IPS-NIHi7 (cell line): ENCODE data around the gene NAGLU.

Experiments used
- DNase-seq: peaks from one replicate; pipeline ENCODE4 v3.0.0; 2012; ENCODE audit warnings: mixed read lengths; ENCODE audit errors: extremely low spot score

The NAGLU gene

DNA sequence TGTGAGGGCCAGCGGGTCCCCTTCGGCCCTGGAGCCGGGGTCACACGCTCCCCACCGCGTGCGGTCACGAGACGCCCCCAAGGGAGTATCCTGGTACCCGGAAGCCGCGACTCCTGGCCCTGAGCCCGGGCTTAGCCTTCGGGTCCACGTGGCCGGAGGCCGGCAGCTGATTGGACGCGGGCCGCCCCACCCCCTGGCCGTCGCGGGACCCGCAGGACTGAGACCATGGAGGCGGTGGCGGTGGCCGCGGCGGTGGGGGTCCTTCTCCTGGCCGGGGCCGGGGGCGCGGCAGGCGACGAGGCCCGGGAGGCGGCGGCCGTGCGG is at the start of gene NAGLU:
TSS of gene NAGLU (plus strand) at position 194 of the 324 bp plus-strand sequence. CDS start at position 226, 32 bp downstream.
- DNase-seq, result peak; percentile 98

DNA sequence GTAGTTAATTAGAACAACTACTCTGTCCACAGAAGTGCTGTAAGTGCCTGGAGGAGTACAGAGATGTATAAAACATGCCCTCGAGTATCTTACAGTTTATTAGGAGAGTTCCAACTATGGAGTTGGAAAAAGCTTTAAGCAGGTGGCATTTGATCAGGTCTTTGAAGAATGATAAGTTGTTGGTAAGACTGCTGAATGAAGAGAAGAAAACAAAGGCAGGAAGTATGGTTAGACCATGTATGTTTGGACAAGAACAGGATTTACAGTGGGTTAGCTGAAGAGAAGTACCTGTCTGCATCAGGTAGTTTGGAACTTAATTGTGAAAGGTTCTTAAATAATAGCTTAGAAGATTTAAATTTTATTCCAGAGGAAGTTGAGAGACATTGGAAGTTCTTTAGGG is 48.0 kb upstream of the NAGLU start:
- DNase-seq, result no peak

DNA sequence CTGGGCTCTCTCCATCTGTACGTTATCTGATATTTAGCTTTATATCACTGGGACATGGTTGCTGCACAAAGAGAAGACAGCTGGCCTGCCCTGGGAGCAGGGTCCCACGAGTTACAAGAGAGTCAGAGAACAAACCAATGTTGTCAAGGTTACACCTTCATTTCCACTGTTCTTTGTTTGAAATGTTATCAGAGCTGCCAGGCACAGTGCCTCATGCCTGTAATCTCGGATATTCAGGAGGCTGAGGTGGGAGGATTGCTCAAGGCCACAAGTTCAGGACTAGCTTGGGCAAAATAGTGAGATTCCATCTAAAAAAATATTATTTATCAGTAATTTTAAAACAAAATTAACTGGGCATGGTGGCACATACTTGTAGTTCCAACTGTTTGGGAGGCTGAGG is 42.7 kb upstream of the NAGLU start:
- DNase-seq, result no peak

DNA sequence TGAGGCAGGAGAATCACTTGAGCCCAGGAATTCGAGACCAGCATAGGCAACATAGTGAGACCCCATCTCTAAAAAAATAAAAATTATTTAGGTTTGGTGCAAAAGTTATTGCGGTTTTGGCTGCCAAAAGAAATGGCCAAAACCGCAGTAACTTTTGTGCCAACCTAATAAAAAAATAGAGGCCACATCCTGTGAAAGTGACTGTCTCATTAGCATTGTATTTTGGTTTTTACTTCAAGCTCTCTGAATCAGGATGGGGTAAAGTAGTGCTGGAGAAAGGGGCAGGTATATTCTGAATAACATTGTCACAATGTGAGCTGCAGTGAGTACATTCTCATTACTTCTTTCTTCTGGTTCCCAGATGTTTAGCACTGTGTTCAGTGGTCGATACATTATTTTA is 41.4 kb upstream of the NAGLU start:
- DNase-seq, result no peak

DNA sequence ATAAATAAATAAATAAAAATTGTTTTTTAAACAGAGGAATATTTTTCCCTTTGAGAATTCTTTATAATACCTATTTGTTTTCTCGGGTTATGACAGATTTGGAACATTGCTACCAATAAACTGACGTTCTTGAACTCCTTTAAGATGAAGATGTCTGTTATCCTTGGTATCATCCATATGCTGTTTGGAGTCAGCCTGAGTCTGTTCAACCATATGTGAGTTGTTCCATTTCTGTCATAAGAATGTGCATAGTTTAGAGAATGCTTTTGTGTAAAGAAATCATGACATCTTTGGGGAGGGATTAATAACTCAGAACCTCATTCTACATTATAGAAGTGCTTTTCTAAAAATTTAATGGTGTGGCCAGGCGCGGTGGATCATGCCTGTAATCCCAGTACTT is 37.2 kb upstream of the NAGLU start:
- no peak for DNase-seq

DNA sequence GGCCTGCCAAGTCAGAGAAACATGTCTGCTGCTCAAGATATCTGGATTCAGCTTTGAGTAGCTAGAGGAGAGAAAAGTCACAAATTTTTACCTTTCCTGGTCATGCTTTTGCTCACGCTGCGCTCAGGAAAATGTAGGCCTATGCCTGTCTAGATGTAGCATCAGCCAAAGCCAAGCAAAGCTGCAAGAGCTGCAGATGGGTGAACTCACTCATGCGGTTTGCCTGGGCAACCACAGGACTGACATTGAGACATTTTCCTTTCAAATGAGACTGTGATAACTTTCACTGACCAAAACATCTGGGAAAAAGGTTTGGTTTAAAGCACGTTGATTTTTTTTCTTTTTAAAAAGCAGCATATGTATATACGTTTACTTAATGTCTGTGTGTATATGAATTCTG is 34.0 kb upstream of the NAGLU start:
- DNase-seq, result no peak

DNA sequence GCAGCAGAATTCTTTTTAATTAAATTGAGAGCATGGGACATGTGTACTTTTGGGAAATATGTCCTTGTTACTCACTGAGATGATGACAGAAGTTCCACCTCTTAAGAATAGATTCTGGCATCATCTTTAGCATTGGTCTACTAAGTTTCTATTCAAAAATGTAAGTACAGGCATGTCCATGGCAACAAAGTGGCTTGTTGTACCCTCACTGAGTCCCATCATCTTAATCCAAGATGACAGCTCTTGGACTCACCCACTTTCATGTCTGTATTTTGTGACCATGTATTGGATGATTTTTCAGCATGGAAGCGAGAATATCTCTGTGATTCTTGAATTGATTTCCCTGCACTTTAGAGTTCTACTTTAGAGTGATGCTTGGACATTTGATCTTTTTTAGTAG is 33.1 kb upstream of the NAGLU start:
- DNase-seq, result no peak

DNA sequence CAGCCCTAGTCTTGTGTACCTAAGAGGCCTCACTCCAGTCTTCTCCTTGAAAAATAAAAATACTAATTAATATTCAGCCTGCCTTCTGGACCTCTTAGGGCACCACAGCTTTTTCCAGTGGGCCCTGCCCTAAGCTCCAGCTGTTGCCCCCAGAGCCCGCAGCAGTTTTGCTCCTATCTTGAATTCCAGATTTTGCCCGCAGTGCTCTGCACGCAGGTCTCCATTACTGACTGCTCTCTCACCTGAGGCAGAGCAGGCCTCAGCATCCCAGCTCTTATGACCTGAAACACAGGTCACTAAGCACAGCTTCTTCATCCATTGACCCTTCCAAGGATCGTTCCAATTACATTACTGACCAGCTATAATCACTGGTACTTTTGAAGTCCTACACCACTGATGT is 28.4 kb upstream of the NAGLU start:
- no peak for DNase-seq

DNA sequence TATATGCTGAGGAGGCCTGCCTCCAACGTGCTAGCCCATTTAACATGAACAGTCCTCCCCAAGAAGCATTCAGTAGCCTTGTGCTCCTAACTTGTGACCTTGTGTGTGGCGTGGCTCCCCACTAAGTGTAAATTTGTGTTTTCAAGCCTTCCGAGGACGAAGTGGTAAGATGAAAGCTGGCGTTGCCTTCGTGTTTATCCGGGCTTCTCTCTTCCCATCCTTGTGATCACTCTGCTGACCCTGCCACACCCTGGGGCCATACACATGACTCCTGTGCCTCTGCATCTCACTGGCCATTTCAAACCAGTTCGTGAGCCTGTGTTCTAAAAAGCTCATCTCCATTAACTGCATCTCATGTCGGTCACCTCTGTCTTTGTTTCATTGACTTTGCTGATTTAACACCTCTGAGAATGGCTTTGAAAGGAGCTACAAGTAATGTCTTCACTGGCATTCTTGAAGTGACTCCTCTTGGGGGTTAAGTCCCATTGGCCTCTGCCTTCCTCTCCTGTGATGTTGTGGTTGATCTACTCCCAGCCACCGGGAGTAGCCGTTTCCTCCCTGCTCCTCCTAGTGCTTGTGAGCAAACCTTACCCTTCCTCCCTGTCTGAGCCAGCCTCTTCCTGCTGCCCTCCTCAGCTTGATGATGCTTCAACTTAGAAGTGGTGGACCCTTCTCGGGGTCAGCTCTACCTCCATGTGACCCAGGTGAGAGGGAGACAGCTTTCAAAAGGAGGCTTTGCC is 27.4 kb upstream of the NAGLU start:
- no peak for DNase-seq

DNA sequence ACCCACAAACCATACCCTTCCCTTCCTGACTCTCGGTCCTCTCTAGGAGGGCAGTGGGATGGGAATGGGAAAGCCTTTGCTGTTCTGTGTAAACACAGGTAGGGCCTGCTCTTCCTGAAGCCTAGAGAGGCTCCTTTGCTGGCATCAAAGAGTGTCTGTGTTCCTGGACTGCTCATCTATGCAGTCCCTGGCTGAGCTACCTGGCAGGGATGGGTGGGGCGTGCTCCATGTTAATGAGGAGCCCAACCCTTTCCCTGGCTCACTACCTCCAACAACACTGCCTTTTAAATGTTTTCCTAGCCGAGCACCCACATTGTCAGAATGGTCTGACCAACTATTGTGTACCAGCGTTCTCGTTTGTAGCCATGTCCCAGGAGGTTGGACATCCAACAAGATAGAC is 26.6 kb upstream of the NAGLU start:
- DNase-seq, result no peak

DNA sequence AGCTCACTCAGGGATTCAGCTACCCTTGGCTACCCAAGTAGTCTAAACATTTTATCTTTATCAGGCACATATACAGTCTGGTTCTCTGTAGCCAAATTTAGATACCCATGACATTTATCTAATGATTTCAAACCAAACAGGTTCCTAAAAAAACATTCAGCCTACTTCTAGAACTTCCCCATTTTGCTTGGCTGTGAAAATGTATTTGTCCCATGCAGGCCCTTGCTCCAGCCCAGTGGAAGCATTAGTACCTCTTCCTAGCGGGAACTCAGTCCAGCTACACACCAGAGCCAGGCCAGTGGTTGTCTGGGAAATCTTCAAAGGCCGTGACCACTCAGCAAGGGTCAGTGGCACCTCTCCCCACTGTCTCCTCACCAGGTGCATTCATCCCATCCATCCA is 26.2 kb upstream of the NAGLU start:
- DNase-seq, result no peak

DNA sequence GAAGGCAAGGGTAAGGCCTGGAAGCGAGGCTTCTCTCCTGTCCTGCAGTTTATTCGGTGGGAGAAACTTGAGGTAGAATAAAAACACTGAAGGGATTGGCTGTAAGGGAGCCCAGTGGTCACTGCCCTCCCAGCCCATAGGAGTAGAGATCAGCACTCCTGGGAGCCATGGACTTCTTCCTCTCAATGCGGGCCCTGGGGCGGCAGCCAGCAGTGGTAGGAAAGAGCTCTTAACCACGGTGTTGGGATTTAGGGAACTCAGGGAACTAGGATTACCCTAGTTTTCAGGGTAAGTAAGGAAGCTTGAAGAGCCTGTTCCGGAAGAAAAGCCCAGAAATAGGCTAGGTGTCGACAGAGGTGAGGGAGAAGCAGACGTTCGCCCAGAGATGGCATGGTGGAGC is 23.8 kb upstream of the NAGLU start:
- DNase-seq, result no peak

DNA sequence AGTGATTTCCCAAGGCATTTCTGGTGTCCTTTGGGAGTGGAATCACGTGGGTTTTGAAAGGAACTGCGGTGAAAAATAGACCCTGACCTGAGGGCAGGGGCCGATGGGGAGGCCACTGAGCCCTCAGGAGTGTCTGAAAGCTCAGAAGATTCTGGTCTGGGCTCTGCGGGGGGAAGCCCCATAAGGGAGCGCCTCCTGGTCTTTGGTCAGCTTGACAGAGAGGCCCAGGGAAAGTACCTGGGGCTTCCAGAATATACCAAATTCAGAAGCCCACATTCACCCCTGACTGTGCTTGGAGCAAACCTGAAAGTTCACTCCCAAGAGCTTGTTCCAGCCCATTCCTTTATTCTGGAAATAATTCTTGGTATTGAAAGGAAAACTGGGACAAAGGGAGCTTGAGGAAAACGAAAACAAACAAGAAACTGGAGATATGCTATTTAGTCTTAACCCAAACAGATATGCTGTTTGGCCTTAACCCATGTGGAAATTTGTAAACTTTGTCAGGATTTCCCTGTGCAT is 23.2 kb upstream of the NAGLU start:
- peak; percentile 4 for DNase-seq

DNA sequence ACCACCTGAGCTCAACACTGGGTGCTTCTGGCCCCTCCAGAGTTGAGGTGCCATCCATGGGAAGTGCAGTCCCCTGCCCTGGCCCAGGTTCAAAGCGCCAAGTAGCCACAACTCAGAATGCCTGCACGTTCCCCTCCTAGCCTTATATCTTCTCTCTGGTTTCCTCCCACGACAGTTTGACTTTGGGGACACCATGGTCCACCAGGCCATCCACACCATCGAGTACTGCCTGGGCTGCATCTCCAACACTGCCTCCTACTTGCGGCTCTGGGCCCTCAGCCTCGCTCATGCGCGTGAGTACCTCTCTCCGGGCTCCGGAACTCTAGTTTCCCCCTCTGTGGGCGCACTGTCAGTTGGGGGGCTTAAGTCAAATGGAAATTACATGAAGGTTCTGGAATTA is 22.4 kb upstream of the NAGLU start:
- no peak for DNase-seq

DNA sequence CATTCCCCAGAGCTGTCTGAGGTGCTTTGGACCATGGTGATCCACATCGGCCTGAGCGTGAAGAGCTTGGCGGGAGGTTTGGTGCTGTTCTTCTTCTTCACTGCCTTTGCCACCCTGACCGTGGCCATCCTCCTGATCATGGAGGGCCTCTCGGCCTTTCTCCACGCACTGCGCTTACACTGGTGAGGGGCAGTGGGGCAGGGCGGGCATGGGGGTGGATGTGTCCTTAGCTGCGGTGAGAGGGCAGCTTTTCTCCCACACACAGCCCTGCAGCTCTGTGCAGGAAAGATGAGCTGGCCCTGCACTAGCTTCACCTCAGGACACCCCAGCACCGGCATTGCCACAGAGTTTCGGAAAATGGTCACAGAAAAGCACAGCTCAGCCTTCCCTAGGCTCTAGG is 21.8 kb upstream of the NAGLU start:
- no peak for DNase-seq

DNA sequence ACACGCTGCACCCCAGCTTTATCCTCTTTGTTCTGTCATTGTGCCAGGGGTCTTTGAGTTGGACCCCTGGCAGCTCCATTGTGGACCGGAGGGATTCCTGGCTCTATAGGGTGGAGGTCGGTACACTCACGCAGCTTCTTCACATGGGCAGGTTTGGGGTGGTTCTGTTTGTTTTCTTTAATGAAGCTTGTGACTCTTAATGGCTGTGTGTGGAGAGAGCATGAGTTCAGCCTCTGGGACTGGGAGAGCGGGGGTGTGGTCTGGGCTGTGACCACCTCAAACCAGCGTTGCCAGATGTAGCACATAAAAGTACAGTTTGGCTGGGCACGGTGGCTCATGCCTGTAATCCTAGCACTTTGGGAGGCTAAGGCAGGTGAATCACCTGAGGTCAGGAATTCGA is 21.2 kb upstream of the NAGLU start:
- DNase-seq, result no peak

DNA sequence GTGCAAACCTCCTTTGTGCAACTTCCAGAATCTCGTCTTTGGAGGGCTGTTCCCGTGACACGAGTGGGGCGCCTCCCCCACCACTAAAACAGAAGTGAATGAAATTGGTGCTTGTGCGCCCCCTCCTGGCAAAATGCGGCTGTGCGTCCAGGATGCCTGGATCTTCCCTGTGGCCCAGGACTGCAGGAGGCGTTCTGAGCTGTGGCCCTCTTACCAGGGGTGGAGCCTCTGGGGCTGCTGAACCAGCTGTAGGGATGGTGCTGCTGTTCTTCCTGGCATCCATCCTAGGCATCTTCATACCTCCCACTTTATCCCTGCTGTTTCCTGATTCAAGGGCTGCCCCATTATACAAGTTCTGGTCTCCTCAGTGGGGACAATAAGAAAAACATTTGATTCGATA is 18.5 kb upstream of the NAGLU start:
- DNase-seq, result peak; percentile 97

DNA sequence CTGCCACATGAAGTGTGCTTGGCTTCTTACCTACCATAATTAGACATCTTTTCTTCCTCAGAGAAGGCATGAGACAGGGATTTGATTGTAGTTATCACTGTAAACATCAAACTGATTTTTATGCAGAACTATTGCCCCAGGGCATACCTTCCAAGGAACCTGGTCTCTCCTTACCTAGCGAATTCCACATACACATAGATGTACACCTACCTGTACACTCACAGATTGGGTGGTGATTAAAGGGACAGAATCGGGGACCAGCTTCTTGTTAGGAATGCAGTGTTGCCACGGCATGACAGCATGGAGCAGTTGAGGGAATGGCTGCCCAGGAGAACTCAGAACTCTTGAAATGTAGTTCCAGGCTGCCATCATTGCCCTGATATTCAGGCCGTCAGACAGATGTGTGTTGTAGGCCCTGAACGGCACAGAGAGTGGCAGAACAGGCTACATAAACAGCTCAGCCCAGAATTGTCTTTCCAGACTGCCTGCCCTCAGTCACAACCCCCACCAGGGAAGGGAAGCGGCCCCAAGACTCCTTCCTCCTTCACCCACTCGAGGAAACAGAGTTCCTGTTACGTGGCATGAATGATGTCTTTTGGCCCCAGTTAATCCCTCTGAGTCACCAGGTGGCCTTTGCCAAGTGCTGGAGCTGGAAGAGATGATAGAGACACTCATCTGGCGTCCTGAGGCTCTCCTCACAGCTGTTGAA is 17.8 kb upstream of the NAGLU start:
- no peak for DNase-seq

DNA sequence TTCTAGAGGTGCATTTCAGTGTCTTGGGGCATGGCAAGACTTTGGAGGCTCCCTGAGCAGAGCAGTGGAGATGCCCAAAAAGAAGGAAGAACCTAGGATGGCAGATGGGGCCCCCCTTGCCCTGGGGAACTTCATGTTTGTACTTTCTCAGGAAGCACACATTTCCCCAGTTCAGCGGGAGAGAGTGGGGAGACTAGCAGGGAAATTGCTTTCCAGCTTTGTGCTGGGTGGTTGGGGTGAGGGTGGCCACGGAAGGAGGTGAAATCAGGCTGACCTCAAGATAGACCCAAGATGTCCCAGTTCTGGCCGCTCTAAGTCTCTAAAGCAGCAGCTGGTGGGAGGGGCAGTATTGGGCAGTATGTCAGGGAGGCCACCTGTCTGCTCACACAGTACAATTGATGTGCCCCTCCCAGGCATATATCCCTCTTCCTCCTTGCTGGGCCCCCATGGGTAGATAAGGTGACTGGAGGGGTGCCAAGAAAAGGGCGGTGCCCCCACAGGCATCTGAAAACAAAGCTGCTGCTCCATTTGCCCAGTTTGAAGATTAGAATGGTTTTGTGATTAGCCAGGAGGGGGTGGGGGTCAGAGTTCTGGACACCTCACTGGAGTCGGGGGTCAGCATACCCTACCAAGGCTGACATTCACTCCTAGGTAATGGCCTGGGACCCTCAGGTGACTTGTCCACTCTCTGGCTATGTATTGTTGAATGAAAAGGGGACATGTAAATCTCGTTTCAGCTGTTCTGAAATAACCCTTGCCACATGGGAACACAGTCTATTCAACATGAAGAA is 17.1 kb upstream of the NAGLU start:
- no peak for DNase-seq

DNA sequence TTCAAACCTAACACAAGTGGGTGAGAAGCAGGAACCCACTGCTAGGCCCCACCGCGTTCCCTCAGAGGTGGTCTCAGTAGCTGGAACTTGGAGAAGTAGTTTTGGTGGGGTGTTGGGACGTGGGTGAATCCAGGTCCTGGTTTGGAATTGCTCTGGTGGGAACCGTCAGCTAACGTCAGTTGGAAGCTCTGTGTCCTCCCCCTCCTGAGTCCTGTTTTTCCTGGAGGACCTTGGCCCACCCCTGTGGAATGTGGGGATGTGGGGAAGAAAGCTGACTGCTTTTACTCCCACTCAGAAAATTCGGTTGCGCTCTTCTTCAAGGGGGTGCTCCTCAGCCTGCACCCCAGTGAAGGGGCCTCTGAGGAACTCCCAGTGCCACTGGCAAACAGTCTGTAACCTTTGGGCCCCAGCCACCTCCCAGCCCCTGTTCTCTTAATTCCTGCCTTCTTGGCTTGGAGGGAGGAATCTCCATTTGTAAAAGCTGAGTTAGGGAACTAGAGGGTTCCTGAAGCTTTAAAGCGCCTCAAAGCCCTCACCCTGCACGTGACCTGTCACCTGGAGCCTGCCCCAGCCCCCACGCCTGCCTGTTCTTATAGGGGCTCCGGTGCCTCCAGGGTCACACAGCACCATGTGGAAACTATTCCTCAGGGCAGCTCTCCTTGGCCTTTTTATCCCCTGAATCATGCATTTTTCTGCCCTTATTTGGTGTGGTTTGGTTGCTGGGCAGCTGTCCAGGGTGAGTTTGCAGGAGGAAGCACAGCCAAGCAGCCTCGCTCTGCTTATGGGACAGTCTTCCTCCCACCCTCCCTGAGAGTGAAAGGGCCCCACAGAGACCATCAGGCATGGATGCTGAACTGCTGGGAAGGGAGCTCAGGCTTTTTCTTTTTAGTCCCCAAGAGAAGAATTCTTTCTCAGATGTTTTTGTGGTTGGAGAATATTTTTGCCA is 16.2 kb upstream of the NAGLU start:
- DNase-seq, result peak; percentile 74

DNA sequence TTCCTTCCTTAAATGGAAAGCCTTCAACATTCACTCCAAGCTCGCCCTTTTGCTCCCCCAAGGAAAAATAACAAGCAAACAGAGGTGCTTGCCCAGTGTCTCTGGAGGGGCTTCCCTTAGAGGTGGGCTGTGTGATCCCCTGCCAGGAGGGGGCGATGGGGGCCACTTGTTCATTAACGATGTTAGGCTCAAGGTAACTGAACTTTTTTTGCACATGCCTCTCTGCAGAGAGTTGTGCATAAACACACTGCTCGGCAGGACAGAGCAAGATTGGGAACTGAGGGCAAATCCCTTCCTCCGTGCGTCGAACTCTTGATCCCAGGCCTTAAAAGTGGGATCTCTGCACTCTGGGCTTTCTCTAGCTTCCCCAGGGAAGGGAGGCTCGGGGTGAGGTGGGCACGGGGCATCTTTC is 15.5 kb upstream of the NAGLU start:
- DNase-seq, result no peak

DNA sequence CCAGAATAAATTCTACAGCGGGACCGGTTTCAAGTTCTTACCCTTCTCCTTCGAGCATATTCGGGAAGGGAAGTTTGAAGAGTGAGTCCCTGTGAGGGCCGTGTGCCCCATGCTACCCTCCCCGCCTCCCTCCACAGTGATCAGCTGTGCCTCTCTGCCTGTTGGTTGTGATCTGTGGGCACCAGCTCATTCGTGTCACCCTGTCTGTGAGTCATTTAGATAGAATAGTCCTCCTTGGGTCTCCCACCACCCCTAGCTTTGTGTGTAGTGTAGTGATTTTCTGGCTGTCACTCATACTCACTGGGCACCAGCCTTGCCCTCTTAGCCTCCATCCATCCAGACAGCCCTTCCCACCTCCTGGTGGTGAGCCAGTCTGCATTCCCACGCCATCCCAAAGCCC is 15.0 kb upstream of the NAGLU start:
- DNase-seq, result no peak
